ENCODE measurements around the gene BBC3.
"Not testable (repeated sequence)": the region's sequence is repeated elsewhere in the genome, so short reads cannot be mapped to it uniquely, and the experiment has no call there.

The BBC3 gene

GRCh38 chr19:47230921-47231214, at the start of gene BBC3:
Gene BBC3 (minus strand): TSS chr19:47231199. CDS start chr19:47228431, 2,768 bp downstream.
- H3K36me3 Mint-ChIP-seq (ENCODE audit: low read depth) = peaks cover 5% of the 10 kb centered on the region
- peaks cover 25% of the 10 kb centered on the region for H3K4me1 Mint-ChIP-seq (ENCODE audit: low read depth)
- peak within 1 kb of the TSS; percentile 67 for H3K4me3 Mint-ChIP-seq
- no peaks in the 10 kb centered on the region for H3K9me3 Mint-ChIP-seq
- peak within 1 kb of the TSS; percentile 75 for H3K27ac Mint-ChIP-seq
- intact Hi-C loops (cut with micrococcal nuclease) = no loop called here
- H3K27me3 Mint-ChIP-seq = peaks cover 24% of the 10 kb centered on the region

GRCh38 chr19:47280183-47280797, 49.3 kb upstream of the BBC3 start:
- H3K4me1 Mint-ChIP-seq (ENCODE audit: low read depth) = peaks cover 38% of the 10 kb centered on the region
- H3K9me3 Mint-ChIP-seq = no peaks in the 10 kb centered on the region
- H3K27ac Mint-ChIP-seq = no peak overlapping the region
- peaks cover 11% of the 10 kb centered on the region for H3K36me3 Mint-ChIP-seq (ENCODE audit: low read depth)
- intact Hi-C loops (cut with micrococcal nuclease) = no loop called here
- peaks cover 6% of the 10 kb centered on the region for H3K27me3 Mint-ChIP-seq
- no peak overlapping the region for H3K4me3 Mint-ChIP-seq

GRCh38 chr19:47276513-47276912, 45.5 kb upstream of the BBC3 start:
- intact Hi-C loops (cut with micrococcal nuclease); H3K27ac Mint-ChIP-seq; H3K9me3 Mint-ChIP-seq; H3K4me3 Mint-ChIP-seq; H3K27me3 Mint-ChIP-seq: not testable (repeated sequence)
- Mint-ChIP-seq H3K36me3 (ENCODE audit: low read depth) (peaks cover 34% of the 10 kb centered on the region), H3K4me1 (ENCODE audit: low read depth) (peaks cover 53% of the 10 kb centered on the region)

- intact Hi-C loops (cut with micrococcal nuclease) = no loop called here
- H3K27me3 Mint-ChIP-seq = peaks cover 7% of the 10 kb centered on the region
- peaks cover 59% of the 10 kb centered on the region for H3K4me1 Mint-ChIP-seq (ENCODE audit: low read depth)
- H3K36me3 Mint-ChIP-seq (ENCODE audit: low read depth) = peaks cover 40% of the 10 kb centered on the region
- no peaks in the 10 kb centered on the region for H3K9me3 Mint-ChIP-seq
- peak overlapping the region; percentile 76 for H3K27ac Mint-ChIP-seq
- peak overlapping the region; percentile 92 for H3K4me3 Mint-ChIP-seq
Observed at GRCh38 chr19:47275791-47276461, 44.9 kb upstream of the BBC3 start.

GRCh38 chr19:47274891-47275761, 44.1 kb upstream of the BBC3 start:
- H3K27me3 Mint-ChIP-seq = peaks cover 7% of the 10 kb centered on the region
- peak overlapping the region; percentile 92 for H3K4me3 Mint-ChIP-seq
- no peaks in the 10 kb centered on the region for H3K9me3 Mint-ChIP-seq
- H3K36me3 Mint-ChIP-seq (ENCODE audit: low read depth) = peaks cover 48% of the 10 kb centered on the region
- intact Hi-C loops (cut with micrococcal nuclease) = loop anchor here (1.0 kb wide), 1 partner anchor 18 kb away; no protein-coding TSS in a partner anchor
- peaks cover 62% of the 10 kb centered on the region for H3K4me1 Mint-ChIP-seq (ENCODE audit: low read depth)
- H3K27ac Mint-ChIP-seq = peak overlapping the region; percentile 76

GRCh38 chr19:47274071-47274890, 43.3 kb upstream of the BBC3 start, which contains the start of gene INAFM1:
Gene INAFM1 (plus strand): TSS chr19:47274885. CDS start chr19:47274920, 35 bp downstream.
- H3K9me3 Mint-ChIP-seq = no peaks in the 10 kb centered on the region
- peak within 1 kb of the TSS; percentile 96 for H3K27ac Mint-ChIP-seq
- H3K27me3 Mint-ChIP-seq = peaks cover 7% of the 10 kb centered on the region
- H3K4me1 Mint-ChIP-seq (ENCODE audit: low read depth) = peaks cover 56% of the 10 kb centered on the region
- H3K4me3 Mint-ChIP-seq = peak within 1 kb of the TSS; percentile 92
- peaks cover 57% of the 10 kb centered on the region for H3K36me3 Mint-ChIP-seq (ENCODE audit: low read depth)
- intact Hi-C loops (cut with micrococcal nuclease) = loop anchor here (1.0 kb wide), 1 partner anchor 17 kb away; no protein-coding TSS in a partner anchor

- intact Hi-C loops (cut with micrococcal nuclease) = loop anchor here (1.0 kb wide), 1 partner anchor 16 kb away; no protein-coding TSS in a partner anchor
- peak overlapping the region; percentile 92 for H3K4me3 Mint-ChIP-seq
- peaks cover 7% of the 10 kb centered on the region for H3K27me3 Mint-ChIP-seq
- H3K27ac Mint-ChIP-seq = peak overlapping the region; percentile 96
- H3K4me1 Mint-ChIP-seq (ENCODE audit: low read depth) = peaks cover 53% of the 10 kb centered on the region
- H3K36me3 Mint-ChIP-seq (ENCODE audit: low read depth) = peaks cover 65% of the 10 kb centered on the region
- no peaks in the 10 kb centered on the region for H3K9me3 Mint-ChIP-seq
Observed at GRCh38 chr19:47273313-47274070, 42.5 kb upstream of the BBC3 start.

GRCh38 chr19:47272448-47273312, 41.7 kb upstream of the BBC3 start:
- H3K27ac Mint-ChIP-seq = peak overlapping the region; percentile 96
- intact Hi-C loops (cut with micrococcal nuclease) = no loop called here
- H3K4me3 Mint-ChIP-seq = peak overlapping the region; percentile 92
- H3K36me3 Mint-ChIP-seq (ENCODE audit: low read depth) = peaks cover 73% of the 10 kb centered on the region
- no peaks in the 10 kb centered on the region for H3K9me3 Mint-ChIP-seq
- peaks cover 48% of the 10 kb centered on the region for H3K4me1 Mint-ChIP-seq (ENCODE audit: low read depth)
- peaks cover 7% of the 10 kb centered on the region for H3K27me3 Mint-ChIP-seq

GRCh38 chr19:47271949-47272348, 41.0 kb upstream of the BBC3 start:
- Mint-ChIP-seq H3K36me3 (ENCODE audit: low read depth) (peaks cover 80% of the 10 kb centered on the region), H3K27me3 (peaks cover 7% of the 10 kb centered on the region), H3K9me3 (no peaks in the 10 kb centered on the region), H3K4me3 (no peak overlapping the region), H3K27ac (peak overlapping the region; percentile 96), H3K4me1 (ENCODE audit: low read depth) (peaks cover 48% of the 10 kb centered on the region)
- intact Hi-C loops (cut with micrococcal nuclease) = no loop called here

GRCh38 chr19:47270408-47270807, 39.4 kb upstream of the BBC3 start:
- Mint-ChIP-seq H3K9me3 (no peaks in the 10 kb centered on the region), H3K27ac (no peak overlapping the region), H3K4me3 (no peak overlapping the region), H3K36me3 (ENCODE audit: low read depth) (peaks cover 86% of the 10 kb centered on the region), H3K27me3 (peaks cover 2% of the 10 kb centered on the region), H3K4me1 (ENCODE audit: low read depth) (peaks cover 38% of the 10 kb centered on the region)
- intact Hi-C loops (cut with micrococcal nuclease) = no loop called here

- Mint-ChIP-seq H3K36me3 (ENCODE audit: low read depth) (peaks cover 90% of the 10 kb centered on the region), H3K27me3 (no peaks in the 10 kb centered on the region), H3K4me3 (no peak overlapping the region), H3K9me3 (no peaks in the 10 kb centered on the region), H3K4me1 (ENCODE audit: low read depth) (peaks cover 33% of the 10 kb centered on the region), H3K27ac (no peak overlapping the region)
- intact Hi-C loops (cut with micrococcal nuclease) = no loop called here
Observed at GRCh38 chr19:47269596-47269995, 38.6 kb upstream of the BBC3 start.

- intact Hi-C loops (cut with micrococcal nuclease) = no loop called here
- H3K4me1 Mint-ChIP-seq (ENCODE audit: low read depth) = peaks cover 24% of the 10 kb centered on the region
- peaks cover 93% of the 10 kb centered on the region for H3K36me3 Mint-ChIP-seq (ENCODE audit: low read depth)
- no peaks in the 10 kb centered on the region for H3K27me3 Mint-ChIP-seq
- no peaks in the 10 kb centered on the region for H3K9me3 Mint-ChIP-seq
- no peak overlapping the region for H3K27ac Mint-ChIP-seq
- H3K4me3 Mint-ChIP-seq = no peak overlapping the region
Observed at GRCh38 chr19:47268028-47268427, 37.0 kb upstream of the BBC3 start.

Measured in dendritic cell treated with granulocyte-macrophage colony-stimulating factor and Interleukin-4, amounts not matched to agents 40 ng/mL and 50 ng/mL, for 4 days (primary cell).